ENCODE data around the gene HSPA12A. TPM values are rescaled to one million over a fixed set of nuclear protein-coding genes. Genes with fewer than 3 reads are reported as not detected.

HSPA12A gene
- total RNA-seq, 2 donors from 2014 or later = 13.9 to 15.4 TPM

DNA sequence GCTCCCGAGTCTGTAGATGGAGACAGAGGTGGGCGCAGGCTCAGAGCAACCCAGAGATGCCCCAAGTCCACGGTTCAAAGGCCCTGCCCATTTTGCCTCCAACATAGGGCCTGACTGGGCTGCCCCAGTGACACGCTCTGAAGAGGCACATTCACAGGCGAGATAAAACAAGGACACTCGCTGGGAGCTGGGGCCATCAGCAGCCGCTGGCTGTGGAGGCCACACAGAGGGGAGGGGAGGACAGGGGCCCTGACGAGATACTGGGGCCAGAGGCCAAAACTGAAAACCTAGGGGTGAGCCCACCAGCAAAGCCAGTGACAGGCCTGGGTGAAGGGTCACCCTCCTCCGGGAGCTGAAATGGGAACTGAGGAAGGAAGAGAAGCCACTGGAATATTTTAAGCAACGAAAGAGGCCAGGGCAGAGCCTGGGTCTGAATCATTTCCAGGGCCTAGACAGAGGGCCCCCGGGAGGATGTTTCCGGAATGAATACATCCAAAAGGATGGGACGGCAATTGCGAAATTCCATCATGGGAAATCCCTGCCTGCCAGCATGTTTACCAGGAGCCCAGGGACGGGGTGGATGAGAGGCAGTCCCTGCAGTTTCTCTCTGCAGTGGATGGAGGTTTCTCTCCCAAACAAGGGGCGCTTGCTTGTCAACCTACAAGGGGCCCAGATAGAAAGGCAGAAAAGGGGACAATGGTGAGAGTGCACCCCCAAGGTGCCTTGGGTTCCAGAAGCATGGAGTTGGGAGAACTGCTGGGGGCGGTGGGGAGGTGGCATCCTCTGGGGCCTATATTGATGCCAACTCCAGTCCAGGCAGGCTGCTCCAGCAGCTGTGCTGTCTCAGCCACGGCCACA is 29.0 kb upstream of the HSPA12A start:
- DNase-seq = no peak
- Histone ChIP-seq H3K36me3 (ENCODE audit: control insufficient read depth, insufficient read depth, low read length) (no peaks in the 10 kb centered on the region), H3K4me3 (ENCODE audit: low read length) (no peak overlapping the region), H3K27me3 (ENCODE audit: control insufficient read depth, insufficient read depth, low read length, poor library complexity, severe bottlenecking) (no peaks in the 10 kb centered on the region), H3K27ac (ENCODE audit: low read depth, low read length) (no peak overlapping the region), H3K9ac (ENCODE audit: extremely low read depth, low read length, poor library complexity, severe bottlenecking) (no peak overlapping the region), H3K9me3 (ENCODE audit: control insufficient read depth, low read length) (no peaks in the 10 kb centered on the region), H3K4me1 (ENCODE audit: control insufficient read depth, insufficient read depth, low read length) (no peaks in the 10 kb centered on the region)
- H3K36me3 Mint-ChIP-seq (ENCODE audit: low read depth) = no peaks in the 10 kb centered on the region
- no peaks in the 10 kb centered on the region for H3K27me3 Mint-ChIP-seq (ENCODE audit: insufficient read depth)
- no peak overlapping the region for H3K27ac Mint-ChIP-seq
- H3K4me1 Mint-ChIP-seq = no peaks in the 10 kb centered on the region
- no peak overlapping the region for H3K4me3 Mint-ChIP-seq
- TF ChIP-seq, protein P1, sequence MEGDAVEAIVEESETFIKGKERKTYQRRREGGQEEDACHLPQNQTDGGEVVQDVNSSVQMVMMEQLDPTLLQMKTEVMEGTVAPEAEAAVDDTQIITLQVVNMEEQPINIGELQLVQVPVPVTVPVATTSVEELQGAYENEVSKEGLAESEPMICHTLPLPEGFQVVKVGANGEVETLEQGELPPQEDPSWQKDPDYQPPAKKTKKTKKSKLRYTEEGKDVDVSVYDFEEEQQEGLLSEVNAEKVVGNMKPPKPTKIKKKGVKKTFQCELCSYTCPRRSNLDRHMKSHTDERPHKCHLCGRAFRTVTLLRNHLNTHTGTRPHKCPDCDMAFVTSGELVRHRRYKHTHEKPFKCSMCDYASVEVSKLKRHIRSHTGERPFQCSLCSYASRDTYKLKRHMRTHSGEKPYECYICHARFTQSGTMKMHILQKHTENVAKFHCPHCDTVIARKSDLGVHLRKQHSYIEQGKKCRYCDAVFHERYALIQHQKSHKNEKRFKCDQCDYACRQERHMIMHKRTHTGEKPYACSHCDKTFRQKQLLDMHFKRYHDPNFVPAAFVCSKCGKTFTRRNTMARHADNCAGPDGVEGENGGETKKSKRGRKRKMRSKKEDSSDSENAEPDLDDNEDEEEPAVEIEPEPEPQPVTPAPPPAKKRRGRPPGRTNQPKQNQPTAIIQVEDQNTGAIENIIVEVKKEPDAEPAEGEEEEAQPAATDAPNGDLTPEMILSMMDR (conservative IDR thresholded peaks at IDR 0.05) = no peak
- WGBS, 2 experiments (ENCODE audit: insufficient coverage in 1 of 2, insufficient read length in 1 of 2) = 81 to 87% methylated on average over 13 to 18 of the region's 18 CpGs
- H3K9me3 Mint-ChIP-seq = no peaks in the 10 kb centered on the region

DNA sequence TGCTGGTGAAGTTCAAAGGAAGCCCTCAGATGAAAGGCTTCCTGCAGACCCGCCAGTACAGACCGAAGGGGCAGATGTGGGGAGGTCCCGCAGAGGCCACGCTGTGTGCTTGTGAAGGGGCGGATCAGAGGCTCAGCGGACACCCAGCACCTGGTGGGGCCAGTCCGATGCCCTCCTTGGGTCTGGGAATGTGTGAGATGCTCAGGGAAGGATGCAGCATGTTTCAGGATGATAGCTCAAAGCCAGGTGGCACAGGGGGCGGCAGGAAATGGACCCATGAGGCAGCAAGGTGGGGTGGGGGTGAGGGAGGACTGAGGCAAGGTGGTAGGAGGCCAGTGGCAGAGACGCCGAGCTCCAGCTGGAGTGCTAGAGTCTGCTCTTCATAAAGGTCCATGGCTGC is 27.9 kb upstream of the HSPA12A start:
- Mint-ChIP-seq H3K4me3 (no peak overlapping the region), H3K27ac (no peak overlapping the region), H3K36me3 (ENCODE audit: low read depth) (no peaks in the 10 kb centered on the region), H3K9me3 (peaks cover 2% of the 10 kb centered on the region), H3K27me3 (ENCODE audit: insufficient read depth) (peaks cover 4% of the 10 kb centered on the region), H3K4me1 (no peaks in the 10 kb centered on the region)
- Histone ChIP-seq H3K27ac (ENCODE audit: low read depth, low read length) (no peak overlapping the region), H3K9me3 (ENCODE audit: control insufficient read depth, low read length) (no peaks in the 10 kb centered on the region), H3K36me3 (ENCODE audit: control insufficient read depth, insufficient read depth, low read length) (no peaks in the 10 kb centered on the region), H3K4me3 (ENCODE audit: low read length) (no peak overlapping the region), H3K27me3 (ENCODE audit: control insufficient read depth, insufficient read depth, low read length, poor library complexity, severe bottlenecking) (no peaks in the 10 kb centered on the region), H3K9ac (ENCODE audit: extremely low read depth, low read length, poor library complexity, severe bottlenecking) (no peak overlapping the region), H3K4me1 (ENCODE audit: control insufficient read depth, insufficient read depth, low read length) (no peaks in the 10 kb centered on the region)
- WGBS, 2 experiments (ENCODE audit: insufficient coverage in 1 of 2, insufficient read length in 1 of 2) = 95% methylated on average over 4 to 10 of the region's 10 CpGs
- TF ChIP-seq, protein P1 (conservative IDR thresholded peaks at IDR 0.05) = no peak
- DNase-seq = no peak

DNA sequence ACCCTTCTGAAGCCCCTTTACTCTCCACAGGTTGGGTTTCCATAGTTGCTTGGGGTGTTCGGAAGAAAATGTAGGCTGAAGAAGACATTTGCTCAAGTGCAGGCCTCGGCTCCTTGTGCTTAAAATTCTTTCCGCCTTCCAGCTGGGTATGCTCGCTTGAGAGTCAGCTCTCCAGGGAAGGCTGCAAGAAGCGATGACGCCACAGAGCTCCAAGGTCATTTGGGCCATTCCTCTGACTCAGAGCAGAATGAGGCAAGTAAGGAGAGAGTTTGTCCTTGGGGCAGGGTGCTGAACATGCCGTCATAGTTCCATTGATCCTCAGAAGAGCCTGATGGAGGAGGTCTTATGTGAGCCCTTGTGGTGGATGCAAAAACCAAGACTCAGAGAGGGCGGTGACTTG is 27.4 kb upstream of the HSPA12A start:
- peaks cover 4% of the 10 kb centered on the region for H3K27me3 Mint-ChIP-seq (ENCODE audit: insufficient read depth)
- no peaks in the 10 kb centered on the region for H3K27me3 ChIP-seq (ENCODE audit: control insufficient read depth, insufficient read depth, low read length, poor library complexity, severe bottlenecking)
- no peaks in the 10 kb centered on the region for H3K36me3 Mint-ChIP-seq (ENCODE audit: low read depth)
- no peak overlapping the region for H3K4me3 Mint-ChIP-seq
- no peaks in the 10 kb centered on the region for H3K9me3 ChIP-seq (ENCODE audit: control insufficient read depth, low read length)
- H3K9me3 Mint-ChIP-seq = peaks cover 4% of the 10 kb centered on the region
- H3K27ac ChIP-seq (ENCODE audit: low read depth, low read length) = no peak overlapping the region
- no peaks in the 10 kb centered on the region for H3K4me1 Mint-ChIP-seq
- H3K9ac ChIP-seq (ENCODE audit: extremely low read depth, low read length, poor library complexity, severe bottlenecking) = no peak overlapping the region
- no peaks in the 10 kb centered on the region for H3K4me1 ChIP-seq (ENCODE audit: control insufficient read depth, insufficient read depth, low read length)
- H3K27ac Mint-ChIP-seq = no peak overlapping the region
- H3K4me3 ChIP-seq (ENCODE audit: low read length) = no peak overlapping the region
- TF ChIP-seq, protein P1 (conservative IDR thresholded peaks at IDR 0.05) = no peak
- no peaks in the 10 kb centered on the region for H3K36me3 ChIP-seq (ENCODE audit: control insufficient read depth, insufficient read depth, low read length)
- 95% methylated on average over 4 to 8 of the region's 8 CpGs for WGBS, 2 experiments (ENCODE audit: insufficient coverage in 1 of 2, insufficient read length in 1 of 2)
- no peak for DNase-seq

All from endodermal cell (in vitro differentiated cells).